Measurements from ENCODE around the gene B3GALNT1.

- TF ChIP-seq, protein P1, sequence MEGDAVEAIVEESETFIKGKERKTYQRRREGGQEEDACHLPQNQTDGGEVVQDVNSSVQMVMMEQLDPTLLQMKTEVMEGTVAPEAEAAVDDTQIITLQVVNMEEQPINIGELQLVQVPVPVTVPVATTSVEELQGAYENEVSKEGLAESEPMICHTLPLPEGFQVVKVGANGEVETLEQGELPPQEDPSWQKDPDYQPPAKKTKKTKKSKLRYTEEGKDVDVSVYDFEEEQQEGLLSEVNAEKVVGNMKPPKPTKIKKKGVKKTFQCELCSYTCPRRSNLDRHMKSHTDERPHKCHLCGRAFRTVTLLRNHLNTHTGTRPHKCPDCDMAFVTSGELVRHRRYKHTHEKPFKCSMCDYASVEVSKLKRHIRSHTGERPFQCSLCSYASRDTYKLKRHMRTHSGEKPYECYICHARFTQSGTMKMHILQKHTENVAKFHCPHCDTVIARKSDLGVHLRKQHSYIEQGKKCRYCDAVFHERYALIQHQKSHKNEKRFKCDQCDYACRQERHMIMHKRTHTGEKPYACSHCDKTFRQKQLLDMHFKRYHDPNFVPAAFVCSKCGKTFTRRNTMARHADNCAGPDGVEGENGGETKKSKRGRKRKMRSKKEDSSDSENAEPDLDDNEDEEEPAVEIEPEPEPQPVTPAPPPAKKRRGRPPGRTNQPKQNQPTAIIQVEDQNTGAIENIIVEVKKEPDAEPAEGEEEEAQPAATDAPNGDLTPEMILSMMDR (conservative IDR thresholded peaks at IDR 0.05 in 1 of 2, IDR thresholded peaks at IDR 0.05 in 1 of 2; ENCODE audit: extremely low read depth in 1 of 2, insufficient read depth in 1 of 2, low read depth in 1 of 2, low read length in 2 of 2), result no peak
- TF ChIP-seq EZH2 (IDR thresholded peaks at IDR 0.05; ENCODE audit: borderline replicate concordance, low read length), result no peak
Observed at GRCh38 chr3:161042023-161042501, 63.1 kb downstream of the B3GALNT1 start.
